Stimulated activated naive CD8-positive, alpha-beta T cell treated with anti-CD3 and anti-CD28 coated beads, Interleukin-15, Interleukin-2, amounts not matched to agents 100 U/mL and 50 U/mL, for 24 hours (primary cell): ENCODE results near the gene CYP2W1.

Source experiments
- ATAC-seq: fragments of 150-1000 bp; cut with Tn5 transposase; one replicate; pipeline ENCODE4 v1.10.0; 2021
- DNase-seq: peaks from one replicate; pipeline ENCODE4 v3.0.0; 2021

Gene CYP2W1

GRCh38 chr7:1015196-1016121 is 32.5 kb downstream of the CYP2W1 start:
- no peak for DNase-seq
- ATAC-seq, result no peak

GRCh38 chr7:1016577-1017531 is 33.9 kb downstream of the CYP2W1 start:
- ATAC-seq (no peak), DNase-seq (no peak)

GRCh38 chr7:1017586-1018333 is 34.8 kb downstream of the CYP2W1 start:
- ATAC-seq (no peak), DNase-seq (no peak)

GRCh38 chr7:1018334-1018695 is 35.3 kb downstream of the CYP2W1 start:
- ATAC-seq, result no peak
- no peak for DNase-seq

- ATAC-seq, result no peak
These were observed 36.3 kb downstream of the CYP2W1 start for GRCh38 chr7:1019255-1019785.

GRCh38 chr7:1019789-1020610 is 37.0 kb downstream of the CYP2W1 start:
- no peak for ATAC-seq

More at GRCh38 chr7:1019255-1019785, 36.3 kb downstream of the CYP2W1 start:
- no peak for DNase-seq

GRCh38 chr7:1020849-1021251 is 37.9 kb downstream of the CYP2W1 start:
- DNase-seq, result no peak
- ATAC-seq, result no peak

More at GRCh38 chr7:1019789-1020610, 37.0 kb downstream of the CYP2W1 start:
- DNase-seq, result no peak

GRCh38 chr7:1021366-1021765 is 38.4 kb downstream of the CYP2W1 start:
- DNase-seq (no peak), ATAC-seq (no peak)

- no peak for DNase-seq
- ATAC-seq, result no peak
These were observed 39.0 kb downstream of the CYP2W1 start for GRCh38 chr7:1021931-1022330.

GRCh38 chr7:1022356-1022755 is 39.4 kb downstream of the CYP2W1 start:
- ATAC-seq, result no peak
- DNase-seq, result no peak

- ATAC-seq, result no peak
- DNase-seq, result no peak
These were observed 40.0 kb downstream of the CYP2W1 start for GRCh38 chr7:1022801-1023465.

- ATAC-seq, result no peak
- no peak for DNase-seq
These were observed 41.4 kb downstream of the CYP2W1 start for GRCh38 chr7:1024331-1024841.

GRCh38 chr7:1024876-1025742 is 42.1 kb downstream of the CYP2W1 start:
- no peak for ATAC-seq

GRCh38 chr7:1025743-1026581 is 43.0 kb downstream of the CYP2W1 start:
- DNase-seq (no peak), ATAC-seq (no peak)

More at GRCh38 chr7:1024876-1025742, 42.1 kb downstream of the CYP2W1 start:
- no peak for DNase-seq

- no peak for DNase-seq
- no peak for ATAC-seq
These were observed 43.8 kb downstream of the CYP2W1 start for GRCh38 chr7:1026721-1027161.

GRCh38 chr7:1027242-1028043 is 44.5 kb downstream of the CYP2W1 start:
- DNase-seq, result no peak
- ATAC-seq, result no peak
